Activated CD8-positive, alpha-beta memory T cell treated with anti-CD3 and anti-CD28 coated beads, Interleukin-2, amount 50 U/mL, for 48 hours (primary cell): ENCODE measurements around the gene CPNE4.

ENCODE experiments used
- DNase-seq: peaks from one replicate; pipeline ENCODE4 v3.0.0-alpha.2; 2020

The CPNE4 gene

DNA sequence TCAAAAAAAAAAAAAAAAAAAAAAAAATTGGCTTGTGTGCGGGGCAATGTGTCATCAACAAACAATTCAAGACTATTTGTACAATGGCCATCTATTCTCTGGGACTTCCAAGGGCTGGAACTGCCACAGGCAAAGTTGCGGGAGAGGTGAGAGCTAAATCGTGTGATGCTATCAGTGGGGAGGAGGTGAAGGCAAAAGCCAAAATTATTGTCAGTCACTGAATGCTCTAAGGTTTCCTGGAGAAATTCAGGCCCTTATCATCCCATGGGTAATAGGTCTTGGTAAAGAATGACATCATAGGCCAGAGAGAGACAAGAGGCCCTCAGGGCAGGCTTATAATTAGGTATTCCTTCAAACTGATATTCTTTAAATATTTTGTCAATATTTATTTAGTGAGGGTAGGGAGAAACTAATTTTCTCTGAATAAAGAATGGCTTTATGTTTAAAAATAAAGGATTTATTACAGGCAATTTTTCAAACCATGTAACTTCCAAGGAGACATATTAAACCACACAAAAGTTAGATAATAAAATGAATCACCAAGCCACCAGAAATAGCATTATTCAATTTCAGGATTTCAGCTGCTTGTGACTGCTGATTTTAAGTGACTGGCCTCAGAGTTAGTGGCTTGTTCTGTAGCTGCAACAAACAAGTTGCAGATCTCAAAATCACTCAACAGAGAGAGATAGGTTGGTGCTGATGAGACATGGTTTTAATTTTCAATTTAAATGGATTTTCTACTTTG is 305.7 kb downstream of the CPNE4 start:
- no peak for DNase-seq

GRCh38 chr3:131725414-131725813 is 309.4 kb downstream of the CPNE4 start:
- no peak for DNase-seq

- DNase-seq, result no peak
Measured at GRCh38 chr3:131723343-131723742, 311.5 kb downstream of the CPNE4 start.

GRCh38 chr3:131717493-131717892 is 317.3 kb downstream of the CPNE4 start:
- no peak for DNase-seq

GRCh38 chr3:131716943-131717342 is 317.9 kb downstream of the CPNE4 start:
- DNase-seq, result no peak

DNA sequence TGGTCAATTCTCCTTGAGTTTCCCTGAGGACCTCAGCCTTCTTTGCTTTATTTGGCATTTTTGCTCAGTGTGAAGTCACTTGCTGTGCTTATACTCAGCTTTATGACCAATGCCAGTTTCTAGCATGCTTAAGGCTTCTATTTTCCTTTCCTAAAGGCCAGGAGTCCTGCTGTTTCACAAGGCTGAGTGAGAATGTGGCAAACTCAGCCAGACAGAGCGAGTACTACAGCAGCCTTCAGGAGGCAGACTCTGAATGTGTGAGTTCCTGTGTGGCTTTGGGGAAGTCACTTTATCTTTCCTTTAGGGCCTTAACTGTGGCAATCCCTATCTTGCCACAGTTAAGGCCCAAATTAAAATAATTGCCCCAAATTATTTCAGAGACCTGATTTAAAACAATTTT is 318.8 kb downstream of the CPNE4 start:
- no peak for DNase-seq

GRCh38 chr3:131714585-131715220 is 320.1 kb downstream of the CPNE4 start:
- no peak for DNase-seq

DNA sequence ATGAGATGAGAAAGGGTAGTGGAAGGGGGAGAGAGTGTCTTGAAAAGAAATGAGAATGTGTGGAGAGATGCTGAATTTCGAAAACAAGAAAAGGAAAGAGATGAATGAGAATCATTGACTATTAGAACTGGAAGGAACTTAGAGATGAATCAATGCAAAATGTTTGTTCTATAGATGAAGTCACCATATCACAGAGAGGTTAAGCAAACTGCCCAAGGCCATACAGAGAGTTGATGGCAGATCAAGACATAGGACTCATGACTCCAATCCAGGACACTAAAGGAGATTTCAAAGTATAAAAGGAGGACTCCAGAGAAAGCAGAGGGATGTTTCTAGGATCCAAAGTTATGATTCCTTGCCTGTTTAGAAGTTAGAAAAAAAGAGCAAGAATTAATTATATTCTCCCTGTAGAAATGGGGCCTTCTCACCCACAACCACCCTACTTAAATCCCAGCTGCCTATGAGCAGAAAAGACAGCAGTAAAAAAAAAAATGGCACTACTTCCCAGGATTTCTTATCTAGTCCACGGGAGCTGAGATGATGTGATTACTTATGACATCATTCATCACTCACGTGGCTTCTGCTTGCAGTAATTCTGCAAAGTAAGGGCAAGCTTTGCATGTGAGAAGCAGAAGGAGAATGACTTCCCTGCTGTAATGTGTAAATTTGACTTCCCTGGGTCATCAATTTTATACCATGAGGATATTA is 321.2 kb downstream of the CPNE4 start:
- no peak for DNase-seq

DNA sequence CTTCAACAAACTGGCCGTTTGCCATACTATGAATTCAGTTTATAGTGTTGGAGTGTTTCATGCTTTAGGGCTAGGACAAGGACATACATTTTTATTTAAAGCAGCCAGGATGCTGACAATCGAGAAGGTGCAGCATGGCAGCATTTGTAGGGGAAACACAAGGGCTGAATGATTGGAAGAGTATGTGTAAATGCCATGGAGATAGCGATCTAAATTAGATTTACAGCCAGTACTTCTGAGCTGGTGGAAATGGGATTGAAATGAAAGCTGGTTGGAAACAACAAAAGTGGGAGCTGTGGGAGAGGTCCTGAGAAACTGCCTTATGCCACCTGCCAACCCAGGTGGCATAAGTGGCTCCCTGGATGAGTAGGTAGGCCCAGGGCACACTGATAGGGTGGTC is 322.2 kb downstream of the CPNE4 start:
- no peak for DNase-seq

DNA sequence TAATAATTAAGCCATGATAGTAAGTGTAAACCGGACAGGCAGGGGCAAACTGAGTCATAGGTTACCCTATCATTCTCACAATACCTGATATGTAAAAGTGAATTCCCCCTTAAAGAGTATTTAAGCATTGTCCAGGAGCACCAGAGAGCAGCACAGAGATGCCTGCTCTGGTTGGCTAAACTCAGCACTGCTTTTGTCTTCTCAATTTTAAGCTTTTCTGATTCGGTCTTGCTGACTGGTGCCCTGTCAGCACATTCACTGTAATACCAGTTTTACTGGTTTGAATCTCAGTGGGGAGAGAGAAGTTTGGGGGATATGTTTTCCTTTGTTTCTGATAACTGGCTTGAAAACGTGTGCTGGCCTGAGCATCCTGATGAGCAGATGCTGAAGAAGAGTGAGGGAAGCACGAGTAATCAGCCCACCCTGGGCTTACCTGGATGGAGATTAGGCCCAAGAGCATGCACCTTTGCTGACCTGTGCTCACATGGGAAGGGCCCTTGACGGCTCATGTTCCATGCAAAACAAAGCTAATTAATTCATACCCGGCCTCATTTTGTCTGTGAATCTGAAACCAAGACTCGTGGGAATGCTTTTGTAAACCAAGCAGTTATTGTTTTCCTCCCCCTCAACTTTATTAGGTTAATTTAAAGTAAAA is 323.6 kb downstream of the CPNE4 start:
- DNase-seq, result no peak

DNA sequence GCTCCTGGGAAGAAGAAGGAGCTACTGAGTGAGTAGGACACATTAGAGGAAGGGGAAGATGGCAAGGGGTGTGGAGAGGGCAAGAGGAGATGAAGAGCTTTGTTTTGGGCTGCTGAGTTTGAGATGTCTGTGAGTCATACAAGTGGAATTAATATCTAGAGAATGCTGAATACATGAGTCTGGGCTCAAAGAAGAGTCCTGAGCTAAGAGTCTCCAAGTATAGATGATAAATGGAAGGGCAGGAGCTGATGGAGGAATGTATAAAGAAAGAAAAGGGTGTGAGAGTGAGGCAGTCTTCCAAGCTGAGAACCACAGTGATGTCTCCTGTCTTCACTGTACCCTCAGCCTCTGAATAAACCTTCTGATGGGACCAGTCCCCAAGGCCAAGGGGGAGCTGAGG is 326.6 kb downstream of the CPNE4 start:
- DNase-seq, result no peak

GRCh38 chr3:131705558-131706051 is 329.2 kb downstream of the CPNE4 start:
- DNase-seq, result no peak

DNA sequence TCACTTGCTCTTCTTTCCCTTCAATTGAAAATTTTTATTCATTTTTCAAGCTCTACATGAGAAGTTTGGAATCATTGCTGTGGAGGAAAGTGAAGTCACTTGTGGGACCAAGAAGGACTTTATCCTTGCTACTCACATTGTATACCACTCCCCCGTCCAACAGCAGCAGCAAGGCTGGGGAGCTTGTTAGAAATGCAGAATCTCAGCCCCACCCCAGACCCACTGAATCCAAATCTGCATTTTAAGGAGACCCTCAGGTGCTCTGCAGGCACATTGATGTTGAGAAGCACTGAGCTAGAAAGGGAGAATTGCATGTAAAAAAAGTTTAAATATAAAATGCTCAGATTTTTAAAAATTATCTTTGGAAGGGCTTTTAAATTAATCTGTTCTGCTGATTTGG is 329.7 kb downstream of the CPNE4 start:
- DNase-seq, result no peak

GRCh38 chr3:131704098-131704497 is 330.7 kb downstream of the CPNE4 start:
- no peak for DNase-seq

- DNase-seq, result no peak
Measured at GRCh38 chr3:131702146-131702545, 332.7 kb downstream of the CPNE4 start.

DNA sequence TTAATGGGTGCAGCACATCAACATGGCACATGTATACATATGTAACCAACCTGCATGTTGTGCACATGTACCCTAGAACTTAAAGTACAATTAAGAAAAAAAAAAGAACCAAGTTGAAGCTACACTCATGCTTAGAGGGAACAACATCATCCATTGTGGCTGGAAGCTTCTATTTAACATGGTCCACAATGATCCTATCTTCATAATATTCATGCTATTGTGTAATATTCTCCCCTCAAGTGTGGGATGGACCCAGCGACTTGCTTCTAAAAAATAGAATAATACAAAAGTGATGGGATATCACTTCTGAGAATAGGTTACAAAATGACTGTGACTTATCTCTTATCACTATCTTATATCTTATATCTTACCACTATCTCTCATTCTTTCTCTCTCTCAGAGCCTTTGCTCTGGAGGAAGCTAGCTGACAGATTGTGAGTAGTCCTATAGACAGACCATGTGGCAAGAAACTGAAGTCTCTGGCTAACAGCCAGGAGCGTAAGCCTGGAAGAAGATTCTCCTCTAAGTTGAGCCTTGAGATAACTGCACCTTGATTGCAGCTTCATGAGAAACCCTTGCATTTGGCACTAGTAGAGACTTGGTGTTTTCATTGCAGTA is 333.6 kb downstream of the CPNE4 start:
- DNase-seq, result no peak

GRCh38 chr3:131699001-131699400 is 335.8 kb downstream of the CPNE4 start:
- no peak for DNase-seq

GRCh38 chr3:131694376-131694775 is 340.4 kb downstream of the CPNE4 start:
- DNase-seq, result no peak

GRCh38 chr3:131692356-131692755 is 342.5 kb downstream of the CPNE4 start:
- no peak for DNase-seq

DNA sequence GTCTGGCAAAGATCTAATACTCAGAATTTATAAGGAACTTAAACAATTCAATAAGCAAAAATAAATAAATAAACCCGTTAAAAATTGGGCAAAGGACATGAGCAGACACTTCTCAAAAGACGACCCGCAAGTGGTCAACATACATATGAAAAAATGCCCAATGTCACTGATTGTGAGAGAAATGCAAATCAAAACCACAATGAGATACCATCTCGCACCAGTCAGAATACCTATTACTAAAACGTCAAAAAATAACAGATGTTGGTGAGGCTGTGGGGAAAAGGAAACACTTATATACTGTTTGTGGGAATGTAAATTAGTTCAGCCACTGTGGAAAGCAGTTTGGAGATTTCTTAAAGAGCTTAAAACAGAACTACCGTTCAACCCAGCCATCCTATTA is 344.0 kb downstream of the CPNE4 start:
- no peak for DNase-seq

DNA sequence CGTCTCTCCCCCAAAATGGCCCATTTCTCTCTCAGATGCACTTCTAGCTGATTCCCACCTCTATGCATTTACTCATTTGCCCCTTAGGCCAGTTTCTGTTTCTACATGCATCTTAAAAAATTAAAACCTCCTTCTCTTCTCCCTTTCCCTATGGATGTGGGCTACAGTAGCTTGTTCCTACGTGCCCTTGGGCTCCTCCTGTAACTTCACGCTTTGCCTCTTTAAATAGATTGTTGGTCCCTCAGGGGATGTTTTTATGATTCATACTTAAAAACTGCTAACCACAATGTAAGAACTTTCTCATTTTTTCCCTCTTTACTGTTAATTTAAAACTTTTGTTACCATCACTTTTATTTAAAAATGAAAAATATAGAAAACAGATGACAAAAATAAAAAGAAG is 346.4 kb downstream of the CPNE4 start:
- no peak for DNase-seq

- no peak for DNase-seq
Measured at GRCh38 chr3:131669600-131669999, 365.2 kb downstream of the CPNE4 start.

GRCh38 chr3:131658771-131659170 is 376.0 kb downstream of the CPNE4 start:
- no peak for DNase-seq
